ENCODE results near the gene NDUFA8. TPM values are rescaled to one million over a fixed set of nuclear protein-coding genes. Genes with fewer than 3 reads are reported as not detected.

Gene NDUFA8
- total RNA-seq, 1 experiment from 2014 or later, result 84.6 TPM

GRCh38 chr9:122103985-122104384, 55.6 kb downstream of the NDUFA8 start:
- no TSS peak for BruUV-seq (replicated peaks)
- intact Hi-C loops (cut with micrococcal nuclease; ENCODE audit: unreplicated experiment), result no loop called here
- Histone ChIP-seq H3K79me2 (ENCODE audit: low read depth) (no peaks in the 10 kb centered on the region), H3K4me2 (no peak overlapping the region), H3K27me3 (ENCODE audit: insufficient read depth, low read depth) (peaks cover 18% of the 10 kb centered on the region), H3F3A (ENCODE audit: insufficient read depth, low read depth) (no peaks in the 10 kb centered on the region), H3K9me3 (ENCODE audit: insufficient read depth, low read depth) (no peaks in the 10 kb centered on the region), H3K4me3 (no peak overlapping the region), H2AFZ (no peak overlapping the region), H3K36me3 (ENCODE audit: low read depth) (no peaks in the 10 kb centered on the region), H3K4me1 (replicated peaks; ENCODE audit: insufficient read depth) (no peaks in the 10 kb centered on the region), H3K27ac (no peak overlapping the region), H3K9me2 (ENCODE audit: insufficient read depth) (no peaks in the 10 kb centered on the region), H4K20me1 (ENCODE audit: insufficient read depth) (no peaks in the 10 kb centered on the region)
- no peak for TF ChIP-seq CTCF (conservative IDR thresholded peaks at IDR 0.05)
- no peak for TF ChIP-seq EZH2 (IDR thresholded peaks at IDR 0.05; ENCODE audit: low read depth)
- CTCF ChIA-PET, result no interaction called here
- DNase-seq, result no peak
- POLR2A ChIA-PET (ENCODE audit: unreplicated experiment), result no interaction called here

- ChIA-PET POLR2A (ENCODE audit: unreplicated experiment) (no interaction called here), CTCF (interaction anchor here (1.6 kb wide), 1 partner anchor 23 kb away, joined by 8 read pairs; no protein-coding TSS in a partner anchor)
- no peak overlapping the region for H3K27ac ChIP-seq
- no peak overlapping the region for H2AFZ ChIP-seq
- no peak overlapping the region for H3K4me2 ChIP-seq
- peaks cover 14% of the 10 kb centered on the region; the same call in 1 of the 2 replicates for H3K27me3 ChIP-seq (ENCODE audit: insufficient read depth, low read depth)
- no peak overlapping the region for H3K4me3 ChIP-seq
- H3K9me2 ChIP-seq (ENCODE audit: insufficient read depth), result no peaks in the 10 kb centered on the region
- no TSS peak for BruUV-seq (replicated peaks)
- intact Hi-C loops (cut with micrococcal nuclease; ENCODE audit: unreplicated experiment), result no loop called here
- no peak for TF ChIP-seq EZH2 (IDR thresholded peaks at IDR 0.05; ENCODE audit: low read depth)
- TF ChIP-seq CTCF (conservative IDR thresholded peaks at IDR 0.05), result no peak
- H3F3A ChIP-seq (ENCODE audit: insufficient read depth, low read depth), result no peaks in the 10 kb centered on the region
- H3K36me3 ChIP-seq (ENCODE audit: low read depth), result no peaks in the 10 kb centered on the region
- H3K4me1 ChIP-seq (replicated peaks; ENCODE audit: insufficient read depth), result no peaks in the 10 kb centered on the region
- H3K9me3 ChIP-seq (ENCODE audit: insufficient read depth, low read depth), result no peaks in the 10 kb centered on the region
- H4K20me1 ChIP-seq (ENCODE audit: insufficient read depth), result no peaks in the 10 kb centered on the region
- no peak for DNase-seq
- no peaks in the 10 kb centered on the region for H3K79me2 ChIP-seq (ENCODE audit: low read depth)
Measured at GRCh38 chr9:122102156-122102555, 57.4 kb downstream of the NDUFA8 start.

- DNase-seq, result no peak
- Histone ChIP-seq H3K27ac (no peak overlapping the region), H2AFZ (no peak overlapping the region), H3K27me3 (ENCODE audit: insufficient read depth, low read depth) (peaks cover 14% of the 10 kb centered on the region; the same call in 1 of the 2 replicates), H3K79me2 (ENCODE audit: low read depth) (no peaks in the 10 kb centered on the region), H3K4me3 (no peak overlapping the region), H3K9me2 (ENCODE audit: insufficient read depth) (no peaks in the 10 kb centered on the region), H3F3A (ENCODE audit: insufficient read depth, low read depth) (no peaks in the 10 kb centered on the region), H3K4me2 (no peak overlapping the region), H3K9me3 (ENCODE audit: insufficient read depth, low read depth) (no peaks in the 10 kb centered on the region), H3K36me3 (ENCODE audit: low read depth) (no peaks in the 10 kb centered on the region), H3K4me1 (replicated peaks; ENCODE audit: insufficient read depth) (no peaks in the 10 kb centered on the region), H4K20me1 (ENCODE audit: insufficient read depth) (no peaks in the 10 kb centered on the region)
- ChIA-PET CTCF (no interaction called here), POLR2A (ENCODE audit: unreplicated experiment) (no interaction called here)
- TF ChIP-seq EZH2 (IDR thresholded peaks at IDR 0.05; ENCODE audit: low read depth), result no peak
- no peak for TF ChIP-seq CTCF (conservative IDR thresholded peaks at IDR 0.05)
- intact Hi-C loops (cut with micrococcal nuclease; ENCODE audit: unreplicated experiment), result no loop called here
- BruUV-seq (replicated peaks), result no TSS peak
Measured at GRCh38 chr9:122100756-122101155, 58.8 kb downstream of the NDUFA8 start.

Measured in PC-9 (cell line).